HG02642 (cell line): ENCODE data around the gene LHX6.
A peak's percentile ranks its signal among the peaks of the same experiment; 100 is the strongest.

ENCODE experiments used
- ATAC-seq: cut with Tn5 transposase; IDR thresholded peaks from one replicate; pipeline ENCODE4 v1.9.1; 2021; ENCODE audit warnings: mild to moderate bottlenecking; ENCODE audit not compliant: unreplicated experiment, poor library complexity

LHX6 gene

DNA sequence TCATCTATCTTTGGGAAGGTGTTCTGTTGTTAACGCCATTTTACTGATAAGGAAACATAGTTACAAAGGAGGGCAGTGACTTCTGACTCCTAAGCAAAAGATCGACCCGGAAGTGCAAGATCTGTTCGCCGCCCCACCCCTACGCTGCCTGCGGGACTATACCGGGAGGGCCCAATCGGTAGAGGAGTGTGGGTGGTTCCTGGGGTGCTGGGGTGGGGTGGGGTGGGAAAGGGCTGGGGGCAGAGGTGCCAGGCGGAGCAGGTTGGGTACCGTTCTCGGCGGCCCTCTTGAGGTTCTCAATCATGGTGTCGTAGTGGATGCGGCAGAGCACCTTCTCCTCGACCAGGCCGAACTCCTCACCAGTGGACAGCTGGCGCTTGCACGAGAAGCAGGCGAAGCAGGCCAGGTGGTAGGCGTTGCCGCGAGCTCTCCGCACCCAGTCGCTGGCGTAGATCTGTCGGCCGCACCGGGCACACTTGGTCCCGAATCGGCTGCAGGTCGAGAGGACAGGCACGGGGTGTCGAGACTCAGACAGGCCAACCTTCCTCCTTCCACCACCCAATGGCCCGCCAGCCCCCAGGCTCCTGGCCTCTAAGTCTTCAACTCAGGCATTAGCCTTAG lies 11.8 kb downstream of the LHX6 start:
- ATAC-seq, result no peak

DNA sequence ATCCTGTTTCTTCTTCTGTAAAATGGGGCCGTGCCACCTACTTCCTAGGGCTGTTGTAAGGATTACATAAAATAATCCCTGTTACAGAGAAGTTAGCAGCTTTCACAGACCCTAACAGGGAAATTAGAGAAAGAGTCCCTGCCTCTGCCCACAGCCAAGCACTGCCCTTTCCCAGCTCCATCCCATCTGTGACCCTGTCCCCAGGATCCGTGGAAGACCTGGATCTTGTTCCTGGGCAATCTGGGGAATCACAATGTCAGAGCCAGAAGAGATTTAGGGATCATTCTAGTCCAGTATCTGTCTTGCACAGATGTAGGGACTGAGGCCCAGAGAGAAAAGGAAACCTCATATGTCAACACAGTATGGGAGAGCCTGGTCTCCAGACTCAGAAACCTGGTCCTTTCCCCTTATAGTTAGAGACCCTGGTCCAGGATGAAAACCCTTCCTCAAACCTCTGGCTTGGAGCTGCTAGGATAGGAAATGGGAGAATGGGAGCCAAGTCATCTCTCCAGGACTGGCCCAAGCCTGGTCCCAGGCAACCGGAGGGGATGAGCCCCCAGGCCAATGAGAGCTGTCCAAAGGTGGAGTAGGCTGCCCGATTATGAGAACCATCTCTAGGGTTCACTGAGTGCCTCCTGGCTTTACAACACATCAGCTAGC lies 12.5 kb downstream of the LHX6 start:
- no peak for ATAC-seq

DNA sequence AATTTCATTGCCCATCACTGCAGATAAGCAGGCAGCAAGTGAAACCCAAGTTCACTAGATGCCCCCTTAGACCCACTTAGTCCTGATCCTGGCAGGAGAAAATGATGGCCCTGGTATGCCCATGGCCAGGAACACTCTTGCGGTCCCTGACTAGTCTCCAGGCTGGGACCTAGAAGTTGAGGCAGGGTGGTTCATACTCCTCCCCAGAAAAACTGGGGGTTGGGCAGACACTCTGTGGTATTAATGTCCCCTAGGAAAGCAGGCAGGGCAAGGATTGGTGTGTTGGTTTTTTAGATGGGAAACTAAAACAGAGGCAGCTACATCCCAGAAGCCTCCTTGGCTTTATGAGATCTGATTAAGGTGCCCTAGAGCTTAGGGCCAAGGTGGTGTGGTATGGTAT lies 13.1 kb downstream of the LHX6 start:
- ATAC-seq, result no peak

DNA sequence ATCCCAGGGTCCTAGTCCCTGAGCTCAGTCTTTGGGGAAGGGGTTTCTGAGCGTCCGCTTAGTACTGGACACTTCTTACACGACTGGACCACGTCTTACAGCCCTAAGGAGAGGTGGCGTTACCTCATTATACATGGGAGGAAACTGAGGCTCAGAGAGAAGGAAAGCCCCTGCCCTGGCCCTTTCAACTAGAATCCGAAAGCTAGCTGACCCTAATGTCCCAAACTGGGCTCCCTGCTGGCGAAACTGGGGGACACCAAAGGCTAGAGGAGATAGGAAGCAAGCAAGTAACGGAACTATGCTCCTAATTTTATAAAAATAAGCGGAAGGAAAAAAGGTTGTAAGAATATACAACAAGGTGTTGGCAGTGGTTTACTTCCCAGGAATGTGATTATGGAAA lies 14.2 kb downstream of the LHX6 start:
- ATAC-seq, result no peak

DNA sequence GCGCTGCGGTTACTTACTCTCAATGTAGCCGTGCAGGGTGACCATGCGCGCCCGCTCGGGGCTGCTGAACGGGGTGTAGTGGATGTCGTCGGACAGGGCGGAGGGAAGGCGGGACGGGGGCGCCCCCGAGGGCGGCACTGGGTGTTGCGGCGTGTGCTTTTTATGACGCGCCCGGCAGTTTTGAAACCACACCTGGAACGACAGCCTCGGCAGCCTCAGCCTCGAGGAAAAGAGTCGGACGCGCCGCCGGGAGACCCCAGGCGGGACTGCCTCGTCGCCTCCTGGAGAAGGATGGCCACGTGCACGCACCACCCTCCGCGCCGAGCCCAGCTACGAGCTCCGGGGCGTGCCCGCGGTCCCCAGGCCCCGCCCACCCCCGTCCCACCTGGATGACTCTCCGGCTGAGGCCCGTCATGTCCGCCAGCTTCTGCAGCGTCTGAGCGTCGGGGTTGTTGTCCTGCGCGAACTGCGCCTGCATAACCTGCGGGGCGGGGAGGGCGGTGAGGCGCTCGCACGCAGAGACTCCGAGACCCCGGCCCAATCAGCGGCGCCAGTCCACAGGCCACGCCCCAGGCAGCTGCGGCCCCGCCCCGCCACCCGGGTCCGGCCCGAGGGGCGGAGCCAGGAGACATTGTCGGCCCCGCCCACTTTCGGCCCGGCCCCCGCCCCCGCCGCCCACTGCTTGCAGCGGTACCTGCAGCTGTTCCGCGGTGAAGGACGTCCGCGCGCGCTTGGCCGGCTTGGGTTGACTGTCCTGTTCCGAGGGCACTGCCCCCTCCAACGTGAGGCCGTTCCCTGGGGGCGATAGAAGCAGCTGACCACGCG lies 15.0 kb downstream of the LHX6 start:
- ATAC-seq, result peak; percentile 68

DNA sequence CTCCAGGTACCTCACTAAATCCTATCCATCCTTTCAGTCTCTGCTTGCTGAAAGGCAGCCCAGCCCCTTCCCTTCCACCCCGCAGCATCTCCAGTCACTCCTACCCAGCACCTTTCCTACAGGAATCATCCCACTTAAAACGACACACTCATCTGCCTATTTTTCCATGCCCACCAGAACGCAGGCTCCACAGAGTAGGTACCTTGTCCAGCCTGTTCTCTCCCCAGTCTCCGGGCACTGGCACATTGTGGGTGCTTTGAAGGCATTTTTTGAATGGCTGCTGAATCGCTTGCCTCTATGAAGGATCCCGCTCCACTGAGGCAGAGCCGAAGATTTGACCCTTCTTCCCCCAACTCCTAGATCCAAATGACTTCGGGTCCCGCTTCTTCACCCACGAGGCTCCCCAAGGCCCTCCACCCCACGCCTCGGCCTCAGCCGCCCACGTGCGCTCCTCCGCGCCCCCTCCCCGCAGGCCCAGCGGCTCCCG lies 15.6 kb downstream of the LHX6 start:
- no peak for ATAC-seq

DNA sequence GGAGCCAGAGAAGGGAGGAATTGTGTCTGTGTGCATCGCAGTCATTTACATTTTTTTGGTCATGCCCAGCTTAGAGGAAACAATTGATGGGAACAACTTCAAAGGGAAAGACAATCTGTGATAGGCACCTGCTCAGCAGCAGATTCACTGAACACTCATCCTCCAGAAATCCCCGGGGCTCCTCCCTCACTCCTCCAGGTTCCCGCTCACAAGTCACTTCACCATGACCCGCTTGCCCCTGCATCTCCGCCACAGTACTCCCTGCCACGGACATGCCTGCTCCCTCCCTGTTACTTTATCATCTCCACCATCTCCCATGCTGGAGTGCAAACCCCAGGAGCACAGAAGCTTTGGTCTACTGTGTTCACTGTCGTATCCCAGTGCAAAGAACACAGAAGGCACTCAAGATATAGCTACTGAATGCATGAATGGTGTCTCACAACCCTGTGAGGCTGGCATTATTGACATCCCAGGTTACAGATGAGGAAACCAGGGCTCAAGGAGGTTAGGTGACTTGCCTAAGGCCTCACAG lies 16.2 kb downstream of the LHX6 start:
- ATAC-seq, result no peak

DNA sequence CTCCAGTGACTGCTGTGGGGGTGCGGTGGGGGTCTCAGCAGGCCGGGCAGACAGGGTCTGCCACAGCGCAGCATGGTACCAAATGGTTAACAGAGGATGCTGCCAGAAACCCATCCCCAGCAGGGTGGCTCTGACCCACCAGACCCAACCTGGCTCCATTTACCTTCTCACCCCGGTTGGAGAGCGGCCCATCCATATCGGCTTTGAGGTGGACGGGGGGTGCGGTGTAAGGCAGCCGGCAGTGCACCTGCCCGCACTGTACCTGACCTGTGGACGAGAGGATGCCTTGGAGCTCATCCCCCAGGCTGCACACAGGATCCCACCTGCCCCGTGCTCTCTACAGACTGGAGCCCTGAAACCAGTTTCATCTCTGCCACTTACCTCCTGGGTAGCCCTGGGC lies 19.3 kb downstream of the LHX6 start:
- no peak for ATAC-seq

DNA sequence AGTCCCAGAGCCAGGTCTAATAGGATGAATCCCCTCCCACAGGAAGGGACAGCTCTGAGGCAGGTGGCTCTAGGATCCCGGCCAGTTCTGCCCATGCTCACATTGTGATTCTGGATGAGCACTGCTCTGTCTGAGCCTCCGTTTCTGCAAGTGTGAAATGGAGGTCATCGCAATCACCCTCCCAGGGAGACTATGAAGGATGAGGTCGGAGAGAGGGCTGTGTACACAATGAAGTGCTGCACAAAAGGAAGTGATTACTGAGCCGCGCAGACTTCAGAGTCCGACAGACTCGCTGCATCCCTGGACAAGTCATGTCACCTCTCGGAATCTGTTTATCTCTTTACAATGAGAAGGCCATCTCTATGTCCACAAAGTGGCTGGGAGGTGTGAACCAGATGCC lies 21.7 kb downstream of the LHX6 start:
- ATAC-seq, result no peak

DNA sequence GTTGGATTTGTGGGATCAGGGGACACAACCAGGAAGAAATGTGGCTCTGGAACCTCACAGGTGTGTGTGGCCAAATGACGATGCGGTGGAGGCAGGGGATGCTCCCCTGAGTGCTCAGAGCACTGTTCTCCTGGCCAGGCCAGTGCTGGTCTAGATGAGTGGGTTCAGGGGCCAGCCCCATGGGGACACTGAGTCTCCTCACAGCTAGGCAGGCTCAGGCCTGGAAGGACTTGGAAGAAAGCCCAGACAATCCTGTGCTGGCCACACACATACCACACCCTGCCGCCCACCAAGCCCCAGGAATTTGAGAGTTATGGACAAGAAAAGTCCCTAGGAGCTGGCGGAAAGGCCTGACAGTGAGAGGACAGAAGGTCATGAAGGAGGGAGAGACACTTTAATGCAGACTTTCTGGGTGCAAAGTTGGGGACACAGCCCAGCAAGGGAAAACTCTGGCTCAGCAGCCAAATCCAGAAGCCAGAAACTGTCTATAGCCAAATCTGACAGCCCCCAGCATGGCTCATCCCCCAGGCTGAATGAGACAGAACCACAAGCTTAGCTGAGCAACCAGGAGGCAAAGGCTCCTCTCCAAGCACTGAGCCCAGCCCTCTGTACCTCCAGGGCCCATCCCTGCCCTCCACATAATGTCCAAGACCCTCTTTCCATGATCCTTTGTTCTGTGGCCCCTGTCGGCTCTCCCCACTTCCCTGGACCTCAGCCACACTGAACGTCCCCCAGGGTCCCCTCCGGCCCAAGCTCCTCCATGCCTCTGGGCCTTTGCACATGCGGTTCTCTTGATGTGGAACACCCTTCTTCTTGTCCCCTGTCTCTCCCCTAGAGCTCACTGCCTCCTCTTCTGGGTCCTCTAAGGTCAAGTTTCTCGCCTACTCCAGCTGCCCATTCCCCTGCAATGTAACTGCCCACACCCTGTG lies 22.4 kb downstream of the LHX6 start:
- ATAC-seq, result no peak

DNA sequence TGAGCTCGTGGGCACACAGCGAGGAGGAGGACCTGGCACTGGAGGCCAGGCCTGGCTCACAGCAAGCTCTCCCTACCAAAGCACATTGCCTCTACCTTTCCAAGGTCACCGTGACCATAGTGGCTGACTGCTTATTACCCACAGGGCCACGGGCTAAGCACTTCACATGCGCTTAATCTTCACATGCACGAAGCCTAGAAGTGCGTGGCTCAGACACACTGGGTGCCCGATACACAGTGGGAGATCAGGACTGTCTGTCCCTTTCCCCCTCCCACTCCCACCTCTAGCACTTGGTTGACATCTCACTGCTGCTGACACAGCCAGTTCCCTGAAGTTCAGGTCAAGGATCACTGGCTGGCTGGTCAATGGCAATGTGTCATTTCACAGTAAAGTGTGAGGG lies 23.6 kb downstream of the LHX6 start:
- ATAC-seq, result no peak

DNA sequence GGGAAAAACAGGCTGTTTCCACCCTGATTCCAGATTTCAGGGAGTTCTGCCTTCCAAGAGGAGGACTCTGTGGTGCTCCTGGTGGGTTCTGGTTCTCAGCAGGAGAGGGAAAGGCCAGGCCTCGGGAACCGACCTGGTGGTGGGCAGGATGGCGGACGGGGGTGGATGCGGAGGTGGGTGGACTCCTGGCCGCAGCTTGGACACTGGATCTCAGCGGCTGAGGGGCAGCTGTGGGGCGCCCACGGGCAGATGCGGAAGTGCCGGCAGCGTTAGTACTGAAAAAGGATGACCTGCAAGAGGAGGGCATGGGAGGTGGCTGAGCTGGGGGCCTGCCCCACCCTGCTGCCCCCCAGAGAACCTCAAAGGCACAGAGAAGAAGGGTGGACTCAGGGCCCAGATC lies 24.3 kb downstream of the LHX6 start:
- ATAC-seq, result no peak

DNA sequence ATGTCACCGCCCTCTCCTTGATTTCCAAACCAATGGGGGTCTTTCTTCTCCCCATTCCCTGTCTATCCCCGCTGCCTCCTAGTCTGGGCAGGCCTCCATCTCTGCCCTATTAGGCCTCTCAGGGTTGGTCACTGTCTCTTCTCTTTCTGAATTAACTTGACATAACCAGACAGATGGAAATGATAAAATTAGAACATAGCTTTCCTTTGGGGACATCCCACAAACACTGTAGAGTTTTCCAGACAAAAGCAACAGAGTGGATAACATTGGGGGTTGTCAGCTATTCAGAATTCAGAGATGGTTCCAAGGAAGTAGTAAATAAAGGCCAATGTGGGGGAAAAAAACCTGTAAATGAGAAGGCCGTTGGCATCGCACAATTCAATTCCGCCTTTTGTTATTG lies 24.7 kb downstream of the LHX6 start:
- ATAC-seq, result no peak

DNA sequence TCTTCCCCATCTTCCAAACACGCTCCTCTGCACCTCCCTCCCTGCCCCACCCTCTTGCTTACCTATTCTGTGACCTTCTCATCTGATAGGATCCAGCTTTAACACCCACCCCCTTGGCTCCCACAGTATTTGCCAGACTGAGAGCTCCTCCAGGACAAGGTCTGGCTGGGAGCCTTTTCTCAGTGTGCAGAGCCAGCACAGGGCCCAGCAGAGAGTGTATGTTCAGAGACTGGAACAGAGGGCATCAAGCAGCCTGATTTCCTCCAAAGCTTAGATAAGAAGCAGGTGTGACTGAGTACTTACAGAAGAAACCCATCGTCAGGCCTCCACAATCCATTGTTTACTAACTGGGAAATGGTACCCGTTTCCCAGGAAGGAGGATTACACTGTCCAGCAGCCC lies 26.6 kb downstream of the LHX6 start:
- ATAC-seq, result no peak

DNA sequence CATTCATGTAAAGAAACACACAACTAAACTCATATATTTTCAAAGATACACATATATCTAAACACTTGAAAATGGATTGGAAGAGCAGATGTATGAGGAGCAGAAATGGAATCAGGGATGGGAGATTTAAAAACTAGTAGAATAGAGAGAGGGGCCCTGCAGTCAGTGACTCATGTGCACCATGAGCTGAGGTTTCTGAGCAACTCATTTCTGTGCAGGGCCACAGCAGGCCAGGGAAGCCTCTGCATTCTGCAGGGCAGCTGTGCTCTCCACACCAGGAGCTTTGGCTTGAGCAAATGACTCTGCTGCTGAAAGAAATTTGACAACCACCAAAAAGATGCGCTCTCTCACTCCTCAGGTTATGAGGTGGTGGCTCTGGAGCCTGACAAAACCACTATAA lies 27.1 kb downstream of the LHX6 start:
- ATAC-seq, result no peak

DNA sequence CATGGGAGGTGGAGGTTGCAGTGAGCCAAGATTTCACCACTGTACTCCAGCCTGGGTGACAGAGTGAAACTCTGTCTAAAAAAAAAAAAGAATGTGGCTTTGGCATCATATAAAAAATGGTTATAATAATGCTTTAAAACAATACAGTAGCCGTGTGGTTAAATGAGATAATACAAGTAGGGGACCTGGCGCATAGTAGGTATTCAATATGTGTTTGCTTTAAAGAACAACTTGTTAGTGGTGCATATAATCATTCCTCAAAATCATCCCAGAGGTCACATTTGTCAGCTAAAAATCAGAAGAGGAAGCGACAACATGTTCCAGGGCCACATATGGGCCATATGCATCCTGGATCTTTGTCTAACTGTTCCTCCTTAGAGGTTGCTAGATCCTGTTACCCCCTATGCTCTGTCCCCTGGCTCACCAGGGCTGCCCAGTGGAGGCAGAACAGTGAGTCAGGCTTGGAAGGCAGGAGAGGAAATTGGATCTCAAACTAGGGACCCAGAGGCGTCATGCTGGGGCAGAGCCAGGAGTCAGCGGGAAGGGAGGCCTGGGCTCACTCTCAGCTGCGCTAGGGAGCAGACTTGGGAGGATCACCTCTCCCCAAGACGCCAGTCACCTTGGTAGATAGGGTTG lies 27.7 kb downstream of the LHX6 start:
- no peak for ATAC-seq

DNA sequence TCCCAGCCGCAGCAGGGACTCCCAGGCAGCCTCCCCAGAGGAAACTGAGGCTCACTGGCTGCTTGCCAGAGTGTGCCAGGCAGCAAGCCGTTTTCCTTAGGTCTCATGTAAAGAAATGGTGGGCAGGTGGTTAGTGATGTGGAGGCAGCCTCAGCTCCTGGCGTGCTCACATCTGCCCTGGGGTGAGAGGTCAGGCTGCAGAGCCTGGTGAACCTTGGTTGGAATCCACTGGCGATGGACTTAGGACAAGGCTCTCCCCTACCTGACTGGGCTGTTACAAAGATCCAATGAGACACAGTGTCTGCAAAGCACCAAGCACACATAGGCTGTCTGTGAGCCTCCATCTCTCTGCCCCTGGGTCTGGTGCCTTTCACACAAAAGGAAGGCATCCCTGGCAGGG lies 30.9 kb downstream of the LHX6 start:
- no peak for ATAC-seq

DNA sequence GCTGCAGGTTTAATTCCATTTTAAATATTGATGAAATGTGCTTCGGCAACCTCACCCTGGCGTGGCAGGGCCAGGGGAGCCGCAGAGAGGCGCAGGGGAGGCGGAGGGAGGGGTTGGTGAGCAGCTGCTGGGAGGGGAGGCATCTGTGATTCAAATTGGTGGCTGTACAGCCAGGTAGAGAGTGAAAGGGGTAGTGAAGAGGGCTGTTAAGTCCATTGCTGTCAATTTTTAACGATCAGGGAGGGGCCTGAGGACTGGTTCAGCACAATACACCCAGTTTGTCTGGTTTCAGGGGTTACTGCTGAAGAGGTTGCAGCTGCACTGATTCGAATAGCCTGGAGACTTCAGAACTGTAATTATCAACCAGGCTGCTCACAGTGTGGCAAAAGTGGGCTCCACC lies 31.3 kb downstream of the LHX6 start:
- ATAC-seq, result no peak

DNA sequence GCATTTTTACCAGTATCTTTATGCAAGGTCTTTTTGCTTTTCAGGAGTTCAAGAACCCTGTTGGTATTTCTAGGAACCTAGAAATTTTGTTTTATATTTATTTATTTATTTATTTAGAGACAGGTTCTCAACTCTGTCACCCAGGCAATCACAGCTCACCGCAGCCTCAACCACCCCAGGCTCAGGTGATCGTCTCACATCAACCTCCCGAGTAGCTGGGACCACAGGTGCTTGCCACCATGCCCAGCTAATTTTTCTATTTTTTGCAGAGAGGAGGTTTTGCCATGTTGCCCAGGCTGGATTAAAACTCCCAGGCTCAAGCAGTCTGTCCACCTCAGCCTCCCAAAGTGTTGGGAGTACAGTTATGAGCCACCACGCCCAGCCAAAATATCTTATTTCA lies 32.9 kb downstream of the LHX6 start:
- ATAC-seq, result no peak

DNA sequence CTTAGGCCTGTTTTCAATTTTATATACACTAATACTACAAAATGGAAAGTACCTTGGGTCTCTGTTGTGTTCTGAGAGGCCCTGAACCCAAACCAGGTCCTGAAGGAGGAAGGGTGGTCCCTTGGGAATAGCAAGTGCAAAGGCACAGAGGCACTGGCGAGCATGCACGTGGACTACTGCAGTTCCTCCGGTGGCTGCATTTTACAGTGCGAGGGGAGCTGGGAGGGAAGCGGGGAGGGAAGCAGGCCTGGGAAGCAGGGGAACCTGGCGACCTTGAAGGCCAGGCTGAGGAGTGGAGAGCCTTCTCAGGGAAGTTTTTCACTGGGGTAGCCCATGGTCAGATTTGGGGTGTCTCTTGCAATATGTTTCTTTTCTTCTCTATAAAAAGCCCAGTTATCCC lies 35.1 kb downstream of the LHX6 start:
- no peak for ATAC-seq
